Right lung (tissue), 5 donors: ENCODE data around the gene P3H1. TPM values are rescaled to one million over a fixed set of nuclear protein-coding genes. Genes with fewer than 3 reads are reported as not detected.
"Not testable (repeated sequence)": the region's sequence is repeated elsewhere in the genome, so short reads cannot be mapped to it uniquely, and the experiment has no call there.

Experiments used
- DNase-seq, 2 donors: peaks; one replicate each; pipeline ENCODE4 v3.0.0-alpha.2; 2013
- polyA plus RNA-seq, 5 donors: library from polyadenylated mRNA; unstranded; fragments of 120-200 nt; gene quantifications; one replicate each; pipeline versions ENCODE4 v1.2.1 to v1.2.3, GENCODE V29; 2013; ENCODE audit warnings: inconsistent platforms in 1 of 5, low replicate concordance in 1 of 5; ENCODE audit not compliant: insufficient read length in 5 of 5, insufficient read depth in 1 of 5

The P3H1 gene
- polyA plus RNA-seq, 5 donors, result 79.9 to 101 (median 85.6) TPM

GRCh38 chr1:42777852-42778251, 11.0 kb upstream of the P3H1 start:
- DNase-seq, result peak in 1 of 2 donors; percentile 7

DNA sequence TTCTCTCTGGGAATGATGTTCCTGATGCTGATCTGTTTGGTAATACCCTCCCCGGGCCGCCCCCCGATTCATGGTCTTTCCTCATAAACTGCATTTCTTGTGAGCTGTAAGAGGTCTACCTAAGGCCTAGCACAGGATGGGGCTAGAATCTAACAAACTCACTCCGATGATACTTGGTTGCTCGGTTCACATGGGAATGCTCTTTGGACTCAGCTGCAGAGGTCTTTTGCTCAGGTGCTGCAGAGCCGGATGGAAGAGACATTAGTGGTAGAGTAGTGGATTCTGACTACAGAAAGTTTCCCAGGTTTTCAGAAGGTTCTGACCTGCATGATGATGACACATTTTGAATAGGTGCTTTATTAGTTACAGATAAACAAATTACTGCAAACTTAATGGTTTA, 9.7 kb upstream of the P3H1 start:
- no peak for DNase-seq

GRCh38 chr1:42774928-42775526, 8.2 kb upstream of the P3H1 start:
- DNase-seq, result no peak

DNA sequence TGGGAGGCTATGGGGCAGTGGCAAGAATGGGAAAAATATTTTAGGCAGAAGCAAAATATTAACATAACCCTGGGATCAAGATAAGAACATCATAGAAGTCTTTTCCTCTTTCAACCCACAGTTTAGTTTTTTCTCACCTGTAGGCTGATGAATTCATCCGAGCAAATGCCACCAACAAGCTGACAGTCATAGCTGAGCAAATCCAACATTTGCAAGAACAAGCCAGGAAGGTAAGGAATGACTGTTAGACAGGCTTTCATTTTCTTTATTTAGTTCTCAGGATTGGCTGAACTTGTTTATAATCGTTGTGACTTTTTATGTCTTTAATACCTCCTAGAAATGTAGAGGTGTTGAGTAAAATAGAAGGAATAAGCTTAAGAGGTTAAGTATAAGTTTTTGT, 6.6 kb upstream of the P3H1 start:
- DNase-seq, result no peak

DNA sequence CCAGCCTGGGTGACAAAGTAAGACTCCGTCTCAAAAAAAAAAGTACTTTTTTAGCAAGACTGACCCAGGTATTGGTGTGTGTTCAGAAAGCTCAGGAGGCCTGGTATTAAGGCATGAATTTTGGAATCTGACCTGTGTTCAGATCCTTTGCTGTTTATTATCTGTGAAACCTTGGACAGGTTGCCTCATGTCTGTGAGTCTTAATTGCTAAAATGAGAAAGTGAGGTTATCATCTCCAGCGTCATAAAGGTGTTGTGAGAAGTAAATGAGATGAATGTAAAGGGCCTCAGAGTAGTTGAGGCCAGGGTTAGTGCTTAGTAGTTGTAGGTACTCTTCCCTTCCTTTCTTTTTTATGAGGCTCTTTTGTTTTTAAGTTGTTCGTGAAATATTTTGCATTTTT, 3.0 kb upstream of the P3H1 start:
- DNase-seq, result no peak

- DNase-seq, result no peak
These were observed 1.3 kb upstream of the P3H1 start for GRCh38 chr1:42768172-42768571.

- no peak for DNase-seq
These were observed 727 bp upstream of the P3H1 start for GRCh38 chr1:42767510-42768000.

- peak; percentile 62 to 73 for DNase-seq
These were observed 742 bp downstream of the P3H1 start for GRCh38 chr1:42765832-42766740.

DNA sequence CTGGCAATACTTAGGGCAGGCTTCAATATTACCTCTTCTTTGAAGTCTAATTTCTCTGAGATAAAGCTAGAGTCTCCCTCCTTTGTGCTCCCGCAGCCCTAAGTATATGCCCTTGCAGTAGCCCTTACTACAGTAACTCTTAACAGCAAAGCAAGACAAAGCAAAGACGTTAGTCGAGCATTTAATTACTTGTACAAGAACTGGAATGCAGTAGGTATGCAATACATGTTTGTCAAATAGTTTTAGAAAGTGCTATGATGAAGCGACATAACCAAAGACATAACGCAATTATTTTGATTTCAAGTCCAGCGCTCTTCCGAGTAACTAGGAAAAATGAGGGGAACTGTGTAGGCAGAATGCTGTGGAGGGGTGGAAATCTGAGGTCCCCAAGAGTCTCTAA, 1.6 kb downstream of the P3H1 start:
- DNase-seq, result no peak

- no peak for DNase-seq
These were observed 4.6 kb downstream of the P3H1 start for GRCh38 chr1:42762269-42762668.

DNA sequence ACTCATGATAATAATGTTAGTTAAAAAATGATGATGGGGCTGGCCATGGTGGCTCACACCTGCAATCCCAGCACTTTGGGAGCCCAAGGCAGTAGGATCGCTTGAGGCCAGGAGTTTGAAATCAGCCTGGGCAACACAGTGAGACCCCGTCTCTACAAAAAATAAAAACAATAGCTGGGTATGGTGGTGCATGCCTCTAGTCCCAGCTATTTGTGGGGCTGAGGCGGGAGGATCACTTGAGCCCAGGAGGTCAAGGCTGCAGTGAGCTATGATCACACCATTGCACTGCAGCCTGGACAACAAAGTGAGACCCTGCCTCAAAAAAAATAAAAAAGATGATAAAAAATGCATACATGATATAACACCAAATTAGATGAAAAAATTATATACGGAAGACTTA, 5.3 kb downstream of the P3H1 start:
- DNase-seq, result no peak

DNA sequence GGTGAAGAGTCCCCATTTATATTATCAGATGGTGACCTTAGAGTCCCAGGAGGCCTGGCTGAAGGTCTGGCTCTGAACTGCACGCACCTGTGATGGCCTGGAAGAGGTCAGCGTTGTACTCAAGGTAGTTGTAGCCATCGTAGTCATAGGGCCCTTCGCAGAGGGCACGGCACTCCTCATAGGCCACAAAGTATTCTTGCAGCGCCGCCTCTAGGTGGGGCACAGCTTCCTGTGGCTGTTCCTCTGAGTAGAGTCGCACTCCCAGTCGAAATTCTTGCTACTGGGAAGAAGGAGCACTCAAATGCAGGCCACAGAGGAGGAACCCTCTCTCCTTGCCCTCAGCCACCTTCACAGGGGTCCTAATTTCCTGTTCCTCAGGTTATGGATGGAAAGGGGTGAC, 7.7 kb downstream of the P3H1 start:
- no peak for DNase-seq

GRCh38 chr1:42758641-42759040, 8.2 kb downstream of the P3H1 start:
- no peak for DNase-seq

GRCh38 chr1:42757892-42758275, 8.9 kb downstream of the P3H1 start:
- no peak for DNase-seq

- DNase-seq, result no peak
These were observed 9.6 kb downstream of the P3H1 start for GRCh38 chr1:42756956-42757891.

DNA sequence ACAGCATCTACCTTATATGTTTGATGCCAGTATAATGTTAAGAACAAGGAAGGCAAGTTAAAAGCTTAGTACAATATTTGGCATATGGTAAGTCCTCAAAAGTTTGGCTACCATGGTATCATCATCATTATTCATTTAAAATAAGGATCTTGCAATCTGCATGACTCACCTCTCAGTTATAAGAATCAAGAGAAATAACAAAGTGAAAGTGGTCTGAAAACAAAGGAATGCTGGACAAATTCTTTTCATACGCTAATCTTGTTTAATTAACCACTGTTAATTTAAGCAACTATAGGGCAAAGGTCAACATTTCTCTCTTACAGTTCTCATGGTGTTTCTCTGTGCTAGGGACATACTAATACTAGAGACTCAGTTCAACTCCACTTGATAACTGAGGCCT, 13.8 kb downstream of the P3H1 start:
- DNase-seq, result no peak

DNA sequence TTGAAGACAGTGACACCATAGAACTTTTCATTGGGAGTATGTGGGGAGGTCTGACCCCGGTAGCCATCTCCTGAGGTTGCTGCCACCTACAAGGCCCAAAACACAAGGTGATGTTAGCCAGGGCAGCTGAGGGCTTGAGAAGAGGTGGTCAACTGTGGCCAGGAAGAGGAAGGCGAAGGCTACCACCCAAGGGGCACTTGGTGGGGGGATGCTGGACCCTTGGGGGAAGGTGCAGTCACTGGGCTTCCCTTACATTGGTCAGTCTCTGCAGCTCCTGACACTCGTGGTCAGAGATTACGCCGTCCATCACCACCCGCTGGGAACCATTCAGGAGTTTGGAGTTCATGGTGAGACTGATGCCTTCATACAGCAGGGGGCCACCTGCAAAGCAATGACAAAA, 14.5 kb downstream of the P3H1 start:
- DNase-seq, result no peak

- not testable (repeated sequence) for DNase-seq
These were observed 15.2 kb downstream of the P3H1 start for GRCh38 chr1:42751511-42752070.

GRCh38 chr1:42750041-42750440, 16.8 kb downstream of the P3H1 start:
- DNase-seq, result no peak

- DNase-seq, result no peak
These were observed 18.1 kb downstream of the P3H1 start for GRCh38 chr1:42748461-42749410.

DNA sequence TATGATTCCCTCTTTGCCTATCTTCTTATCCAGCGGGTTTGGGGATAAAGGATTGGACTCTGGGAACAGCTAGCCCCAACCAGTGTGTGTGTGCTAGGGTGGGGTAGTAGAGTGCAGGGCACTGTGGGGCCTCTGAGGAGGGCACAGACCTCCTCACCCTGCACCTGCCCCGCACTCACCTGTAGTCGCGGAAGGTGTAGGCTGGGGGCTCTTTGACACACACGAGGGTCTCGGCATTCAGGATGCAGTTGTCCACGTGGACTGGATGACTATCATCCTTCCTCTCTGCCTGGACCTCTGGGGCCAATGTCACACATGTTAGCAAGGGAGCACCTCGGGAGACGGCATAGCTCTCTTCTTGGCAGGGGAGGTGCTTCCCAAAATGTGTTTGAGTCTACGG, 18.8 kb downstream of the P3H1 start:
- no peak for DNase-seq
